NCI-H1105 (cell line): ENCODE results near the gene CWH43.
"Not testable (repeated sequence)": the region's sequence is repeated elsewhere in the genome, so short reads cannot be mapped to it uniquely, and the experiment has no call there.

Source experiments
- DNase-seq: peaks from one replicate; lab custom pipeline; 2025; lab: John Stamatoyannopoulos, UW

Gene CWH43

DNA sequence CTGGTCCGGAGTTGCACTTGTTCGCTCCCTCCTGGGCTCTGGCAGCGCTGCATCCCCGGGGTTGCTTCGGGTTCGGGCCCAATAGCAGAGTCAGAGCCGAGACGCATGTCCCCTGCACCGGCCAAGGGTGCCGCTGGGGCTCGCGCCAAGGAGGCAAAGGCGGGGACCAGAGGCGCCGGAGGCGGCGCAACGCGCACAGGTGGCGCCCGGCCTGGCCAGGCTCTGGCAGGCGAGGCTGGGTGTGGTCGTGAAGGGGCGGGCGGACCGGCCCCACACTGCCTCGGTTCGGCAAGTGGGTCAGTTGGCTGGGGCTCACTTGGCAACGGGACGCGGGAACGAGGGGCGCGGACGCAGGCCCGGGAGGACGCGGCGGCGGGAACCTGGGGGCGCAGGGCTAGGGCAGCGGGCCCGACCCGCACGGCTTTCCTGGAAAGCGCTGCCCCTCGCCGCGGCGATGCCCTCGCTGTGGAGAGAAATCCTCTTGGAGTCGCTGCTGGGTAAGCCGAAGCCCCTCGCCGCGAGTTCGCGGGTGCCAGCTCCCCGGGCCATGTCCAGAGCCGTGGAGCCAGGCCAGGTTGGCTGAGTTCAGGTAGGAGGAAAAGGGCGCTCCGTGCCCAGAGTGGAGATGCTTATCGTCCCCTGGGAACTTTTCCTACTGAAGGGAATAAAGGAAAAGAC lies at the start of gene CWH43:
Gene CWH43, plus strand, starts transcription at position 300 of the 678 bp plus-strand sequence. Its CDS starts 155 bp downstream, at position 455.
- no peak for DNase-seq

DNA sequence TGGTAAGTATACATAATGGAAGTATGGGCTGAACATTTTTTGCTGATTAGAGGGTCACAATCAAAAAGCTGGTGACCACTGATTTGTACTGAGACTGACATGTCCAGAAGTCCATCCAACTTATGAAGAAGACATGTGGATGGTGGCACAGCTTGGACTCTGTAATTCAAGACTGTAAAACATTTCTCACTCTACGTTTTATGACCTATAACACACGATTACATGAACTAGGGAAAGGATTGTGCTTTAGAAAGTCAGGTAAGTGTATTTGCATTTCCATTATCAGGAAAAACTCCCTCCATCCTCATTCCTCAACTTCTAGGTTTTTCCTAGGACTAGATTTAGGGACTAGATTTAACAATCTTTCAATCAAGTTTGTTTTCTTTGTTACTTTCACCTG lies 49.0 kb upstream of the CWH43 start:
- no peak for DNase-seq

DNA sequence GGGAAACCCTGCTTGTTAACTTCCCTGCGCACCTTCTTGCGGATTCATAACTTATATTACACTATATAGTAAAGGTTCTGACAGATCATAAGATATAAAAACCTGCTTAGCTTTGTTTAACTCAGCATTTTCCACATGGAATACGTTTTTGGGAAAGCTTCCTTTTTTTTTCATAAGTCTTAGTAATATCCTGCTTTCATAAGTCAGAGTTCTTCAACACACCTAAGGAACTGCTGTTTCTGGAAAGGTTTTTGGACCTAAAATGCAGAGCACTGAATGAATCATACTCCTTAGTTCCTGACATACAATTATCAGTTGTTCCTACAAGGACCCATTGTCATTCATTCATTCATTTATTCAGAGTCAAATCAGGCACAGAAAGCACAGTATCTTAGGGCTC lies 47.2 kb upstream of the CWH43 start:
- DNase-seq = no peak

DNA sequence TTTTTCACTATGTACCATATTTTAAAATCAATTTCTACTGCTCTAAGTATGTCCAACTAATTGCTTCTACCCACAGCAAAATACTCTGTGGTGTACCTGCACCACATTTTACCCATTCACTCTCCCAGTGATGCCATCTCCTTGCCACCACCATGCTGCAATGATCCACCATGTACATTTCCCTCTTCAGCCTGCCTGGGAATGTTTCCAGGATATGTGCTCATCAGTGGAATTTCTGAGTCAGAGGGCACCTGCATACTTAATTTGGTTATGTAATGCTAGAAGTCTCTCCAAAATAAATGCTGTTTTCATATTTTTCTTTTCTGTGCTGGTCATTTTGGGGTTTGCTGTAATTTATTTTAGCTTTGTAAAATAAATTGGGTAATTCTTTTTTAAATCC lies 46.3 kb upstream of the CWH43 start:
- no peak for DNase-seq

DNA sequence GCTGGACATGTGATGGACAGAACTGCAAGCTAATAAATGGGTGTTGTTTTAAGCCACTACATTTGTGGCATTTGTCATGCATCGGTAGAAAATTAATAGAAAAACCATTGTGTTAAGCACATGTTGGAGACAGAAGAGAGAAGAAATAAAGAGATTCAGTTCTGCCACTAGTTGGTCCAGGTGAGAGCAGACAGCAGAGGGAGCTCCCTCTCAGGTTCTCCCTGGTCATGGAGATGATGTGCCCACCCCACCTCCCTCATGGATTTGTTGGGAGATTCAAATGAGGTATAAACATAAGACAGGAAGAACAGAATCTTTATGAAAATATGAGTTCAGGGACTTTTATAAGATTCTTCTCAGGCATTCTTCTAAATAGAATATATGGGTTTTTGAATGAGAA lies 42.7 kb upstream of the CWH43 start:
- no peak for DNase-seq

DNA sequence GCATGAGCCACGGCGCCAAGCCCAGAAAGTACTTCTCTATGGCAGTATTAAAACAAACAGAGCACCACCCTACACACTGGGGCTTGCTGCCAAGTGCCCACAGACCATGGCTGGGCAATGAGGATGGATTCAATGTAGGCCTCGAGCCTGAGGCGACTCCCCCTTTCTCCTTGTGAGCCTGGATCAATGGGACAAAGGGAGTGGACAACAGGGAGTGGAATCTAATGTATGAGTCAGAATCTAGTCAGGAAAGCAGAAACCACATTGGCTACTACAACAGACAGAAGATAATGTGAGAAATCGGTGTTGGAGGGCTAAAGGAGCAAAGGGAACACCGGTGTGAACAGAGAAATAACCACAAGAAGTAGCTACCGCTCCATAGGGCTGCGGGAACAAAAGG lies 41.8 kb upstream of the CWH43 start:
- DNase-seq = no peak

DNA sequence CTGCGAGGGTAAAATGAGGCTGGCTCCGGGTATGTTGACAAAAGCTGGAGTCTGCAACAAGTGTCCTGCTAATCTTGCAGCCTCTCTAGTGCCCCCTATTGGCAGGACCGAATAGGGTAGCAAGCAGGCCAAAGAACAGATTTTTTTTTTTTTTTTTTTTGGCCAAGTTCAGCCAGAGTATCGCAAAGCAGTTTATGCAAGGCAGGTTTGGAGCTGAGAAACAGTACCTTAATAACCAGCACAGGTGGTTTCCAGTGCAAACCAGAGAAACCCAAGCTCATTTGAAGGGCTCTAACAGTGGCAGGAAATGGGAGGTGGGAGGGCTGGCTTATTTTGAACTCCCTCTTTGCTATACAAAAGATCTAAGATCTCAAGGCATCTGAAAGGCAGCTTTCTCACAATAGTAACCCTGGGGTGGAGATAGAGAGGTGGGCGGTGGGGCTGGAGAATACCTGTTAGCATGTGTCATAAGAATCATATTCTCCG lies 41.3 kb upstream of the CWH43 start:
- DNase-seq = no peak

DNA sequence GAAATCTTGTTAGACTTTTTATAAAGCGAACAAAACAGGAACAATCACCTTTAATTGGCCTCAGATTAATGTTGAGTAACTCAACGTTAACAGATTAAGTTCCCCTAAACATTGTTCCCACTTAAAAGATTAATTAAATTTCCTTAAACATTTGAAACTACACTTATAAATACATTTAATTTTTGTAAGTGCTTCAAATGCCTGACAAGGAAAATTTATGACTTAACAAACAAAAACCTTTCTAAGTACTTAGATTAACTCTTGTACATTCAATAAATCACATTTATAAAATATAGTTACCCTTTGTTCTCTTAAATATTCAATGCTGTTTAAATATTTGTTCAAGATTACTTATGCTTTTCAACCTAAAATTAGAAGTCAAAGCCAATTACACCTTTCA lies 40.1 kb upstream of the CWH43 start:
- DNase-seq = no peak

DNA sequence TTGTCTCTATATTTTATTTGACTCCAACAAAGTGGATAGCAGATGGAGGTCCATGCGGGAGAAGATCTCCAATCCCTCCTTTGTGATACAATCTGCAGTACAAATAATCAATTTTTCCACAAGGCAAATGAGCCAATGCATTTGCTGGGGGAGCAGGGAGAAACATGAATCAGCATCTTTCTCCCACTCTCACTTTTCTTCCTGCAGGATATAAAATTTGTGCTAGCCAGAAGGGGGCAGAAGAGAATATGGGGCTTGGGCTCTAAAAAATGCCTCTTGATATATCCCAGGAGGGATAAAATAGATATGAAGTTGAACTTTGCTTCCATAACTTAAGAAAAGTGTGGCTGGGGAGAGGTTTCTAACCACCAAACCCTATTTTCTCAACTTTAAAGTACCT lies 38.3 kb upstream of the CWH43 start:
- DNase-seq = no peak

DNA sequence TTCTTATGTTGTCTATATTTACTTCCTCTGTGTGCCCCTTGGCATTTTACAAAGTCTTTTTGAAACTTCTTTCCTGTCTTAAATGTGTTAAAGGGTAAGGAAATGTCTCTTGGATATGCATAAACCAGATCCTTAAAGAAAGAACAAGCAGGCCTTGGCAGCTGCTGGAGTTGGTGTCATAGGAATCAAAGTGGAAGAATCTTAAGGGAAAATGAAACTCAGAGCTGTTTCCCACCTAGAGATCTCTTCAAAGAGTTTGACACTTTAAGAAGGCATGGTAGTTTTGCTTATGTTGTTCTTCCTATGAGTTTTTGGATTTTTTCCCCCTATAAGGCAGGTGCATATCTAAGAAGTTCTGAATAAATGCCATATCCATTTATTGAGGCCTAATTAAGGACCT lies 37.0 kb upstream of the CWH43 start:
- DNase-seq = no peak

DNA sequence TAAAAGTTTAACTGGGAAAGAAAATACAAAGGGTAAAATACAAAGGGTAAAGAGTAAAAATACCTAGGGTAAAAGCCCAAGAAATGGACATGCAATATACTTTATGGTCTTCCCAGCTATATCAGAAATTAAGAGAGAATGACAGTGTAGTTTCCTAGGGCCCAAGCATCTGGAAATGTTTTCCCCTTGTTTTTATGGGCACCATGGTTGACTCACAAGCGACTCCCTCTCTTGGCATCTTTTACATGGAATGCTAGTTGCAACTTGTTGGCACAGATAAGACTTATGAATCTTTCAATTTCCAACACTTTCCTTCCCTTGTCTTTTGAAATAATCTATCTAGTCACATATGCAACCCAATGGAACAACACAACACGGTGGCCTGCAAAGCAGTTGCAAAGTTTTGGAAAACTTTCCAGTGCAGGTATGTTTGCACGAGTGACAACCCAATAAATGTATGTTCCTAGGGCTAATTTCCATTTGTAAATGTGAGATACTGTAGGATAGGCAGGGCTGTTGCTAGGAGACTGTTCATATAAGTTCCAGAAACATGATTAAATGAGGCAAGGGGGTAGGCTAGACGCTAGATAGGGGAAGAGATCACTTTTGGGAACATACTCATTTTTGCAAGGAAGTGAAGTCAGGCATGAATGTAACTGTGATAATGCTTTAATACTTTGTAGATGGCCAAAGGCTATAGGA lies 36.4 kb upstream of the CWH43 start:
- DNase-seq = no peak

DNA sequence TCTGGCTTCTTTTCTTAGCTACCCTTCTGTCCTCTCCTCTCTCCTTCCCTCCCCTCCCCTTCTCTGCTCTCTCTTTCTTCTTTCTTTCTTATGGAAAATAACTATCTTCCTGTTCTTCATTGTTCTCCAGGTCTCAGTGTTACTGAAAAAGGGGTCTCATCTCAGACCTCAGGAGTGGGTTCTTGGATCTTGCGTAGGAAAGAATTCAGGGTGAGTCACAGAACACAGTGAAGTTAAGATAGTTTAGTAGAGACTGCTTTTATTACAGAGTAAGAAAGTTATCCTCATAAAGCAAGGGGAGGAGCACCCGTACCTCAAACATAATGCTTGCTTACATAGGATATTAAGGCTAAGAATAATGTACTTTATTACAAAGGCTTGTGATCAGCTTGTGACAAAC lies 31.8 kb upstream of the CWH43 start:
- DNase-seq = no peak

DNA sequence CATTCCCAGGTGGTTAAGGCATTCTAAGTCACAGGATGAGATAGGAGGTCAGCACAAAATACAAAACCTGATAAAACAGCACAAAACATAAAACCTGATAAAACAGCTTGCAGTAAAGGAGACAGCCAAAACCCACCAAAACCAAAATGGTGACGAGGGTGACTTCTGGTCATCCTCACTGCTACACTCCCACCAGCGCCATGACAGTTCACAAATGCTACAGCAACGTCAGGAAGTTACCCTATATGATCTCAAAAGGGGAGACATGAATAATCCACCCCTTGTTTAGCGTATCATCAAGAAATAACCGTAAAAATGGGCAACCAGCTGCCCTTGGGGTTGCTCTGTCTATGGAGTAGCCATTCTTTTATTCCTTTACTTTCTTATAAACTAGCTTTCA lies 28.7 kb upstream of the CWH43 start:
- DNase-seq = not testable (repeated sequence)

DNA sequence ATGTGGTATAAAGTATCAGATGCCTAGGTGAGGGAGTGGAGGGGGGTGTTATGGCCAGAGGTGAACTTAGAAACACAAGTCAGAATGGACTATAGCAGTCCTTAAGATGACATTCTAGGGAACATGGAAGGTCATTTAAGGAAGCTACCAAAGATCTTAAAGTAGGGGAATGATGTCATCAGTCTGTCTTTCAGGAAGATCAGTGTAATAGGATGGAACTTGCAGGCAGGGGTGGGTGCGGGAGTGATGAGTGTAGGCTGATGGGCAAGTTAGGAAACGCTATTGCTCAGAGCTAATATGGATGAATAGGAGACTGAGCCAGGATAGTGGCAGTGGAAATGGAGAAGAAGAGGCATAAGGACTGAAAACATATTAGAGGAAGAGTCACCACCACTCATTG lies 27.5 kb upstream of the CWH43 start:
- no peak for DNase-seq

DNA sequence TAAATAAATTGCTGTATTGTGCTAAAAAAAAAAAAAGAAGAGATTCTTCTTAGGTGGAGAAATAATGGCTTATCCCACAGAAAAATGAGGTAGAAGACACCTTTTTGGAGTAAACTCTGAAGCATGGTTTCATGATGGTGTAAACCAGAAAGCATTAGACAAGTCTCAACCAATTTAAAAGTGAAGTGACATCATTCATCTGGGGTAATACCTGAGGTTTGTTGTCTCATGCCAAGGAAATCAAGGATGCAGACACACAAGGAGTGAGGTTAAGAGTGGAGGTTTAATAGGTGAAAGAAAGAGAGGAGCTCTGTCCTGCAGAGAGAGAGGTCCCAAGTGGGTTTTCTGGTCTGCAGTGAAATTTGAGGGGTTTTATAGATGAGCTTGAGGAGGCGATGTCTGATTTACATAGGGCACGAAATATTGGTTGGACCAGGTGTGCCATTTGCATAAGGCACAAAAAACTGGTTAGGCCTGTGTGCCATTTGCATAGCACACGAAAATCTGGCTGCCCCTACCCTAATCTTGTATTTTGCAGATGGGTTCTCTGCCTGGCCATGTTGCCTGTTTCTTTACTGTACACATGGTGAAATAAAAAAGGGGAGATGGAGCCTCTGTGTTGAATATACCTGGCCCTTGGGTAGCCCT lies 25.0 kb upstream of the CWH43 start:
- DNase-seq = no peak

DNA sequence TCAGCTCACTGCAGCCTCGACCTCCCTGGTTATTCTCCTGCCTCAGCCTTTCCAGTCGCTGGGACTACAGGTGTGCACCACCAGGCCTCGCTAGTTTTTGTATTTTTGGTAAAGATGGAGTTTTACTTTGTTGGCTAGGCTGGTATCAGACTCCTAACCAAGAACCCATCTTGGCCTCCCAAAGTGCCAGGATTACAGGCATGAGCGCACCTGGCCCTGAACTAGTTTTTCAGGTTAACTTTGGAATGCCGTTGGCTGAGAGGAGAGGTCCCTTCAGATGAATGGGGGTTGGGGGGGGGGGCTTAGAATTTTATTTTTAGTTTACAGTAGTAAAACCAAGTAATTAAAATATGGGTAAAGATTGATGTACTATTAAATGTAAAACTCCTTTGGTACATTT lies 23.4 kb upstream of the CWH43 start:
- DNase-seq = no peak

DNA sequence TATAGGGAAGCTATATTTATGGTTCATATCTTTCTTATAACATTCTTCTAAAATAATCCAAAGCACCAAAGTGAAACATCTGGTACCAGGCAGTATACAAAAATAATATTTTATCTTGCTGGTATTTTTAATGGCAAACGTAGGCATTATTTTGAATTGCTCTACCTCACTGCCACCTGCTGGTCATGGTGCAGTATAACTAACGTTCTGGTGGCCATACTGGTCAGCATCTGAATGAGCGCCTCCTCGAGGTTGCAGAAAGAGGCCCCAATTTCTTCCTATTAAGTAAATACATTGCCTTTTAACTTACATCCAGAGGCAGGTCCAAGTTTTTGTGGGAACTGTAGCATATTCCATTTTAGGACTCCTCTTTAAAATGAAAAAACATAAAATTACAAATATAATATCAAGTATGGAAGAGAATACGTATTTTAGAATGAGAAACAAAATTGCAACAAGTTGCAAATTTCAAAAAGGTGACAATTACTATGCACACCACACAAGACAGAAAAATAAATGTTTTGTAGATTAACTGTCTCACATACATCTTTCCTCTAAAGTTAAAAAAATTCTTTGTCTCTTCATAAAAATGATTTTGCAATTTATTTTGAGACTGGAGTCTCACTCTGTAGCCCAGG lies 22.9 kb upstream of the CWH43 start:
- peak; percentile 43 for DNase-seq

DNA sequence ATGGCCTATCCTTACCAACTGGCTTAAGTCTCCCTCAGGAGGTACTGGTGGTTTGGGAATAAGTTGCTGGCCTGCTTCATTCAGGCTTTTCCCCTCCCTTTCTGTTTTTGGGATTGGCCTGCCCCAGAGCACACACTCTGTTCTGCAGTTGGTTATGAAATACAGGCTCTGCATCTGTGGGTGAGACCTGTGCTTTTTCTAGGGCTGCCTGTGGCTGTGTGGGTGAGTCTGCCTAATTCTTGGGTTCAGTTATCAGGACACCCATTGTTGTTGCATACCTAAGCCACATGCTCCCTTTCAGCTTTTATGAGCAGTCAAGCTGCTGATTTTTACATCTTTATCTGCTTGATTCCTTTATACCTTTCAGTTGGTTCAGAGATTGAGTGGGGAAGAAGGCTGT lies 19.0 kb upstream of the CWH43 start:
- DNase-seq = no peak

DNA sequence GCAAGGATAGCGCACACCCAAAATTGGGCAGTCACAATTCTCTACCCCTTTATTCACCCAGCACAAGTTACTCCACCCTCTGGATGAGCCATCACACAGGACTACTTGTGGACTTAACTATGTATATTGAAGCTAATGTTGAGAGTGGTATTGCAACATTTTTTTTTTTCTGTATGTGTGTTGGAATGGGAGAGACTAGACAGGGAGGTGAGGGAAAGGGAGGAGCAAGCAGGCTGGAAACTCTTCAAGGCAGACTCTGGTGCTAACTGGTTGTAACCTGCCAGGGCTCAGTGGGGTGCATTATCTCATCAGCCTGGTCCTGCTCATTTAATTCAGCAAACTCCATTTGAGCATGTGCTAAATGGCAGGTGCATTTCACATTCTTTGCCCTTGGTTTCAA lies 18.4 kb upstream of the CWH43 start:
- no peak for DNase-seq

DNA sequence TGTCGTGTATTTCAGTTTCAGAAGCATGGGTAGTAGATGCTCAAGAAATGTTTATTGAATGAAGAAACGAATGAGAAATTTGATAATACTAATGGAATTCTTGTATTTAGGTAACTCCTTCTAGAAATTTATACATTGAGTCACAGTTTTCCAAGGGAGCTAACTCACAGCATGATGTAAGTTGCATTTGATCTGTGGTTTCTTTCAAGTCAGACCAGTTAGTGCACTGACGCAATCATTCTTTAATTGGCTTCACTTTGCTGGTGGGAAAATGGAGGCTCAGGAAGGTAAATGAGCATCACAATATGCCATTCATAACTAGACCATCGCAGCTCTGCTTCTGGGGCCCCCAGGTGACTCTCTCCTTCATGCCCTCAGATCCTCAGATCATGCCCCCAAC lies 17.3 kb upstream of the CWH43 start:
- DNase-seq = no peak

DNA sequence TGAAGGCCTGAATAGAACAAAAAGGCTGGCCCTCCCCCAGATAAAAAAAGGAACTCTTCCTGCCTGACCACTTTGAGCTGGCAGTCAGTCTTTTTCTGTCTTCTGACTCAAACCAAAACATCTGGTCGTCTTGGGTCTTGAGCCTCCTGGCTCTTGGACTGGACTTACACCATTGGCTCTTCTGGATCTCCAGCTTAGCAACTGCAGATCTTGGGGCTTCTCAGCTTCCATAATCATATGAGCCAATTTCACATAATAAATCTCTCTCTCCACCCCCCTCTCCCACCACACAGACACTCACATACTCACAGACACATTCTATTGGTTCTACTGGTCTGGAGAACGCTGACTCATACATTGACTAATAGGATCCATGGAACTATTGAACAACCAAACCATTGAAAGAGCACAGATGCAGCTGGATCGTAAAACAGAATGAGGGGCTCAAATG lies 15.6 kb upstream of the CWH43 start:
- DNase-seq = no peak

DNA sequence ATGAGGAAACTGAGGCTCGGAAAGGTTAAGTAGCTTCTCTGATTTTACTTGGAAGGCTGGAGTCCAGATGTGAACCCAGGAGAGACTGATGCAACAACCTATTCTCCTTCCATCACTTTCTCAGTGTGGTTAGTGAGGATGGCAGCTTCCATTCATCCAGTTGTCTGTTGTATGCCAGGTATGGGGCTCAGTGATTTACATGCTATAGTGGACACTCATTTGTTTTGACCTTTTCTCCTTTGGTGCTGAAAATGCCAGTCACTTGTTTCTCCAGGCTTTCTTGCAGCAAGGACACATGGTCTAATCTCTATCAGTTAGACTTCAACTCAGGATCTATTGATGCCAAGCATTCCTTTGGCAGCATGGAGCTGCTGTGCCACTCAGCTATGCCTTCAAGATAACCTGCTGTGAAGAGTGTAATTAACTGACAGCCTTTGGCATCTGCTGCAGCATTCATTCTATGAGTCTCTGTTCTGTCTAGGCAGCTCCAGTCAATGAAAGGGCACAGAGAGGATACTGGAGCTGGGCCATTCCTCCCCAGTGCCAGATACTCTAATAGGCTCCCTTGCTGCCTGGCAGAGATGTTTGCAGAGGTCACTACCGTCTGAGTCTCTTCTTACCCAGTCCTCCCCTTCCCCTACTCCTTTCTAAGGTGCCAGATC lies 11.0 kb upstream of the CWH43 start:
- DNase-seq = no peak
